ENCODE measurements around the gene CFAP299.

Gene CFAP299

GRCh38 chr4:80967346-80967745 lies 631.8 kb downstream of the CFAP299 start:
- no peak for DNase-seq

- DNase-seq = no peak
These were observed 644.7 kb downstream of the CFAP299 start for GRCh38 chr4:80980239-80980638.

DNA sequence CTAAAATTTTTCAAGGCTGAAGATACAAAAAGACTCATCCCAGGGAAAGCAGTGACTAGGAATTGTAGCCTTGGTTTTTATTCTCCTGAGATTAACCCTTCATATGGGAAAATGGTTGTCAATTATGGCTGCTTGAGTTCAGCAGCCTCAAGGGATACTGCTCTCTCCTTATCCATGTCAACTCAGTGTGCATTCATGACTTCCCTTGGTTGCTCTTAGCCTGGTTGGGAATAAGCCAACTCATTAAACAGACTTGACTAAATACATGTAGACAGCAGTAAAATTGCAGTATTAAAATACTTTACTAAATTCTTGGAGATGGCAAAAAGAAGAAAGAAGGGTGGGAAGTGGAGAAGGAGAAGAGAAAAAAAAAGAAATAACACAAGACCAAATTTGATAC lies 650.5 kb downstream of the CFAP299 start:
- DNase-seq = no peak

- peak; percentile 54 for DNase-seq
These were observed 654.5 kb downstream of the CFAP299 start for GRCh38 chr4:80989921-80990544.

GRCh38 chr4:80990851-80991250 lies 655.3 kb downstream of the CFAP299 start:
- no peak for DNase-seq

GRCh38 chr4:80999943-81000342 lies 664.4 kb downstream of the CFAP299 start:
- DNase-seq = no peak

- no peak for DNase-seq
These were observed 668.1 kb downstream of the CFAP299 start for GRCh38 chr4:81003597-81004111.

GRCh38 chr4:81007417-81007816 lies 671.9 kb downstream of the CFAP299 start:
- DNase-seq = no peak
